H1 (cell line): ENCODE results near the gene BMERB1. TPM values are rescaled to one million over a fixed set of nuclear protein-coding genes. Genes with fewer than 3 reads are reported as not detected.

Experiments used
- CTCF ChIA-PET: fragments of 300-600 bp; sonication (Branson Sonifier 250); formaldehyde crosslinking; loops from one replicate; lab custom pipeline; 2021; ENCODE audit not compliant: partially characterized antibody; lab: Charles Lee
- POLR2A ChIA-PET: fragments of 300-600 bp; sonication (Branson Sonifier 250); formaldehyde crosslinking; loops from one replicate; lab custom pipeline; 2021; ENCODE audit warnings: inconsistent platforms; ENCODE audit not compliant: partially characterized antibody; lab: Charles Lee
- DNase-seq, 2 experiments: peaks; one replicate each; pipeline versions ENCODE4 v3.0.0 to v3.0.0-alpha.2; 2010 to 2022; ENCODE audit warnings: low spot score in 2 of 2, low read depth in 1 of 2, mixed read lengths in 1 of 2
- FAIRE-seq: peaks from 2 replicates; lab custom pipeline; 2011; peaks lifted over from hg19 to GRCh38; lab: Jason Lieb, UNC
- H2AFZ ChIP-seq: 2 replicates; pipeline ENCODE4 v1.8.1; 2012; ENCODE audit warnings: low read length, inconsistent platforms
- H2AK5ac ChIP-seq: 2 replicates; pipeline ENCODE4 v1.6.1; 2013; ENCODE audit warnings: low read depth, low read length
- H2BK120ac ChIP-seq: replicated peaks from 2 replicates; pipeline ENCODE3; 2013; ENCODE audit warnings: low read depth, low read length, inconsistent platforms
- H2BK12ac ChIP-seq: 2 replicates; pipeline ENCODE4 v1.6.1; 2013; ENCODE audit warnings: low read depth, low read length
- H2BK15ac ChIP-seq: 2 replicates; pipeline ENCODE4 v1.6.1; 2013; ENCODE audit warnings: low read length
- H2BK20ac ChIP-seq: 2 replicates; pipeline ENCODE4 v1.6.1; 2013; ENCODE audit warnings: low read length
- H2BK5ac ChIP-seq: 2 replicates; pipeline ENCODE4 v1.6.1; 2013; ENCODE audit warnings: low read depth, low read length
- H3K14ac ChIP-seq: 2 replicates; pipeline ENCODE4 v1.6.1; 2013; ENCODE audit warnings: inconsistent platforms; ENCODE audit not compliant: insufficient read length
- H3K18ac ChIP-seq: 2 replicates; pipeline ENCODE4 v1.6.1; 2013; ENCODE audit warnings: low read length; ENCODE audit errors: extremely low read depth
- H3K23ac ChIP-seq: 2 replicates; pipeline ENCODE4 v1.6.1; 2013; ENCODE audit warnings: inconsistent platforms; ENCODE audit not compliant: insufficient read length
- H3K23me2 ChIP-seq: 2 replicates; pipeline ENCODE4 v1.6.1; 2013; ENCODE audit warnings: low read depth, low read length
- H3K27ac ChIP-seq: 2 replicates; pipeline ENCODE4 v1.6.1; 2011; ENCODE audit warnings: low read depth, low read length, inconsistent platforms
- H3K27me3 ChIP-seq, 4 experiments: replicated peaks in 1 of 4; 1 replicate in 1 of 4; 2 replicates in 3 of 4; pipeline versions ENCODE4 v1.6.1 to v1.8.1; 2011 to 2013; ENCODE audit warnings: low read length in 3 of 4, mild to moderate bottlenecking in 3 of 4, inconsistent platforms in 2 of 4, mixed read lengths in 2 of 4, moderate library complexity in 1 of 4; ENCODE audit not compliant: control insufficient read depth in 3 of 4, insufficient read depth in 3 of 4; ENCODE audit errors: extremely low read depth in 1 of 4
- H3K36me3 ChIP-seq, 4 experiments: 2 replicates each; pipeline versions ENCODE4 v1.6.1 to v1.8.1; 2011 to 2013; ENCODE audit warnings: mild to moderate bottlenecking in 4 of 4, low read length in 3 of 4, moderate library complexity in 2 of 4, control low read depth in 1 of 4, inconsistent platforms in 1 of 4; ENCODE audit not compliant: insufficient read depth in 4 of 4, control insufficient read depth in 2 of 4
- H3K4ac ChIP-seq: replicated peaks from 2 replicates; pipeline ENCODE3; 2013; ENCODE audit warnings: low read length, low read depth, mixed read lengths, inconsistent platforms; ENCODE audit not compliant: insufficient read length
- H3K4me1 ChIP-seq, 4 experiments: replicated peaks in 1 of 4; 1 replicate in 1 of 4; 2 replicates in 3 of 4; pipeline versions ENCODE4 v1.6.1 to v1.8.1; 2011 to 2013; ENCODE audit warnings: low read length in 3 of 4, inconsistent platforms in 2 of 4, mixed read lengths in 1 of 4; ENCODE audit not compliant: insufficient read depth in 4 of 4, control insufficient read depth in 3 of 4
- H3K4me2 ChIP-seq, 2 experiments: 2 replicates each; pipeline versions ENCODE4 v1.6.1 to v1.8.1; 2011 to 2013; ENCODE audit warnings: low read depth in 2 of 2, low read length in 2 of 2, control low read depth in 1 of 2, inconsistent platforms in 1 of 2, mild to moderate bottlenecking in 1 of 2; ENCODE audit not compliant: insufficient read depth in 1 of 2
- H3K4me3 ChIP-seq, 4 experiments: fragments of 200-600, 300-600 bp in 1 of 4; sonication (generic), shearing (Covaris generic), sonication (Bioruptor Twin) in 1 of 4; 2 replicates each; pipeline versions ENCODE4 v1.5.1 to v1.8.1; 2011 to 2016; ENCODE audit warnings: low read length in 4 of 4, low read depth in 3 of 4, control low read depth in 2 of 4, inconsistent platforms in 2 of 4, mild to moderate bottlenecking in 2 of 4, mixed read lengths in 1 of 4, moderate library complexity in 1 of 4; ENCODE audit not compliant: insufficient read depth in 2 of 4; ENCODE audit errors: extremely low read depth in 1 of 4
- H3K56ac ChIP-seq: replicated peaks from 2 replicates; pipeline ENCODE3; 2013; ENCODE audit warnings: low read depth, mild to moderate bottlenecking, mixed read lengths, low read length, inconsistent platforms; ENCODE audit not compliant: insufficient read length
- H3K79me1 ChIP-seq: 2 replicates; pipeline ENCODE4 v1.6.1; 2013; ENCODE audit warnings: low read depth, low read length, control low read depth
- H3K79me2 ChIP-seq, 2 experiments: 2 replicates each; pipeline versions ENCODE4 v1.6.1 to v1.8.1; 2012 to 2013; ENCODE audit warnings: low read length in 2 of 2, mild to moderate bottlenecking in 2 of 2, inconsistent platforms in 1 of 2; ENCODE audit not compliant: insufficient read depth in 2 of 2, control insufficient read depth in 1 of 2
- H3K9ac ChIP-seq, 4 experiments: replicated peaks in 1 of 4; 1 replicate in 1 of 4; 2 replicates in 3 of 4; pipeline versions ENCODE4 v1.6.1 to v1.8.1; 2011 to 2013; ENCODE audit warnings: low read depth in 3 of 4, low read length in 3 of 4, control low read depth in 2 of 4, mild to moderate bottlenecking in 2 of 4, moderate library complexity in 2 of 4, inconsistent platforms in 1 of 4; ENCODE audit errors: extremely low read depth in 1 of 4
- H3K9me3 ChIP-seq, 2 experiments: 2 replicates each; pipeline versions ENCODE4 v1.6.1 to v1.8.1; 2012 to 2013; ENCODE audit warnings: mild to moderate bottlenecking in 2 of 2, moderate library complexity in 2 of 2, control low read depth in 1 of 2, inconsistent platforms in 1 of 2, low read depth in 1 of 2, low read length in 1 of 2, mixed read lengths in 1 of 2; ENCODE audit not compliant: insufficient read depth in 2 of 2
- H4K20me1 ChIP-seq, 2 experiments: replicated peaks in 1 of 2; 2 replicates each; pipeline versions ENCODE3 to v1.8.1; 2011 to 2013; ENCODE audit warnings: inconsistent platforms in 2 of 2, low read length in 2 of 2, mild to moderate bottlenecking in 1 of 2; ENCODE audit not compliant: insufficient read depth in 2 of 2, control insufficient read depth in 1 of 2
- H4K5ac ChIP-seq: 2 replicates; pipeline ENCODE4 v1.6.1; 2013; ENCODE audit warnings: low read length, low read depth, mixed read lengths, inconsistent platforms; ENCODE audit not compliant: insufficient read length
- H4K8ac ChIP-seq: 2 replicates; pipeline ENCODE4 v1.8.0; 2013; ENCODE audit warnings: mild to moderate bottlenecking, moderate library complexity, low read length, inconsistent platforms; ENCODE audit not compliant: insufficient read depth; ENCODE audit errors: extremely low read depth
- H4K91ac ChIP-seq: replicated peaks from 2 replicates; pipeline ENCODE3; 2013; ENCODE audit warnings: low read length, mixed read lengths, inconsistent platforms; ENCODE audit not compliant: insufficient read length
- WGBS, 2 experiments: shearing (Covaris generic) in 1 of 2; methylation state at CpG; one replicate each; pipeline versions ENCODE4 v1.1.6 to v1.1.7; 2013 to 2015; ENCODE audit warnings: low lambda C conversion rate in 2 of 2, mixed read lengths in 2 of 2, inconsistent platforms in 1 of 2, low coverage in 1 of 2, missing lambda C conversion rate in 1 of 2; ENCODE audit not compliant: insufficient replicate concordance in 2 of 2, insufficient coverage in 1 of 2, insufficient read length in 1 of 2; ENCODE audit errors: extremely low coverage in 1 of 2, missing lambda C conversion rate in 1 of 2; 5-methylcytosine and 5-hydroxymethylcytosine counted together
- polyA plus RNA-seq, 7 experiments: library from polyadenylated mRNA; depleted of rRNA in 3 of 7; stranded (reverse) in 5 of 7; unstranded in 2 of 7; fragments of >200 nt in 5 of 7; fragments of 200-250 nt in 2 of 7; gene quantifications; 1 replicate in 5 of 7; 2 replicates in 1 of 7; 4 replicates in 1 of 7; pipeline versions ENCODE4 v1.2.1 to v1.2.3, GENCODE V29; 2011 to 2013; ENCODE audit warnings: missing spikeins in 2 of 7, mixed read lengths in 2 of 7
- total RNA-seq: library from RNA; stranded (reverse); fragmentation: NEBNext Ultra II Directional; extraction: Animal tissue kit (Norgen Biotek cat#: 25700); gene quantifications from 2 replicates; pipeline ENCODE4 v1.2.1, GENCODE V29; 2021

The BMERB1 gene
- total and polyA plus RNA-seq, 2 of the 8 experiments (the other 6 are each of a cell fraction or from before 2014, with no cell fraction given) = 23.5 to 27.1 TPM

DNA sequence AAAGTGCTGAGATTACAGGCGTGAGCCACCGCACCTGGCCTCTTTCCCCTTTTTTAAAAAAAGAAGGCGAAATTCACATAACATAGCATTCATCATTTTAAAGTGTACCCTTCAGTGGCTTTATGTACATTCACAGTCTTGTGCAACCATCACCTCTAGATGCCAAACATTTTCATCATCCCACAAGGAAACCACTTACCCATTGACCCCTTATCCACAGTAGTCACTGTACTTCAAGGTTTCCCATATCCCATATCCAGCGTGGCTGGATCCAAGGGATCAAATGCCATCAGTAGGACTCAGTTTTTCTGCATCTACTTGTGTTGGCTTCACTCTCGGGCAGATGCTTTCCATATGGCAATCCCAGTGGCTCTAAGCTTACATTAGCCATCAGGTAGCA, 50.3 kb downstream of the BMERB1 start:
- no peak overlapping the region for H2BK20ac ChIP-seq

More for the DNA sequence above, 50.3 kb downstream of the BMERB1 start:
- no peak overlapping the region for H3K23ac ChIP-seq
- H4K20me1 ChIP-seq = no peaks in the 10 kb centered on the region
- H3K4me2 ChIP-seq = no peak overlapping the region
- H2BK120ac ChIP-seq = no peak overlapping the region
- no peaks in the 10 kb centered on the region for H3K79me1 ChIP-seq
- 68% methylated on average over 4 of the region's 5 CpGs; no CpG with 5 or more reads in 1 of the 2 experiments for WGBS, 2 experiments
- no peak overlapping the region for H4K91ac ChIP-seq
- H3K4me1 ChIP-seq = peaks cover 0 to 4% (median 2%) of the 10 kb centered on the region in 4 experiments; a peak in 2 of 7 replicates
- H3K27ac ChIP-seq = no peak overlapping the region
- H3K9me3 ChIP-seq = no peaks in the 10 kb centered on the region
- H3K56ac ChIP-seq = no peak overlapping the region
- no peak for DNase-seq
- no peak overlapping the region for H2AFZ ChIP-seq
- H2AK5ac ChIP-seq = no peak overlapping the region
- no peak overlapping the region for H2BK15ac ChIP-seq
- H3K4ac ChIP-seq = no peak overlapping the region
- FAIRE-seq = no peak
- H3K36me3 ChIP-seq = no peaks in the 10 kb centered on the region
- H4K5ac ChIP-seq = no peak overlapping the region
- H4K8ac ChIP-seq = no peak overlapping the region
- no peak overlapping the region for H3K4me3 ChIP-seq
- no peak overlapping the region for H3K14ac ChIP-seq
- no peak overlapping the region for H2BK12ac ChIP-seq
- ChIA-PET CTCF (no interaction called here), POLR2A (no interaction called here)
- no peaks in the 10 kb centered on the region for H3K27me3 ChIP-seq
- no peak overlapping the region for H3K9ac ChIP-seq
- H3K18ac ChIP-seq = no peak overlapping the region
- no peaks in the 10 kb centered on the region for H3K79me2 ChIP-seq
- no peak overlapping the region for H2BK5ac ChIP-seq
- H3K23me2 ChIP-seq = no peaks in the 10 kb centered on the region
